Gastrocnemius medialis (tissue), 4 donors: ENCODE data around the gene FOXN1. TPM values are rescaled to one million over a fixed set of nuclear protein-coding genes. Genes with fewer than 3 reads are reported as not detected.

Source experiments
- ATAC-seq, 2 donors: fragments of 150-250 bp; one replicate each; pipeline ENCODE4 v1.9.1; 2016
- DNase-seq, 2 donors: peaks; one replicate each; pipeline ENCODE4 v3.0.0-alpha.2; 2019
- H3K27ac ChIP-seq, 4 donors: fragments of 200-600 bp; sonication (generic); 1 replicate in 1 of 4; 2 replicates in 3 of 4; pipeline ENCODE4 v1.5.1; 2016 to 2018; ENCODE audit warnings: mild to moderate bottlenecking in 2 of 4, moderate library complexity in 1 of 4
- H3K27me3 ChIP-seq, 3 donors: fragments of 200-600 bp; sonication (generic) in 2 of 3; 1 replicate in 1 of 3; 2 replicates in 2 of 3; pipeline versions ENCODE4 v1.5.1 to v1.6.0; 2016 to 2019; ENCODE audit warnings: mild to moderate bottlenecking in 1 of 3, moderate library complexity in 1 of 3
- H3K36me3 ChIP-seq, 2 donors: fragments of 200-600 bp; sonication (generic) in 1 of 2; one replicate each; pipeline ENCODE4 v1.5.1; 2017 to 2018
- H3K4me1 ChIP-seq, 2 donors: fragments of 200-600 bp; sonication (generic) in 1 of 2; one replicate each; pipeline ENCODE4 v1.5.1; 2016 to 2017; ENCODE audit warnings: mild to moderate bottlenecking in 2 of 2
- H3K4me3 ChIP-seq, 4 donors: fragments of 200-600 bp; sonication (generic) in 3 of 4; 1 replicate in 1 of 4; 2 replicates in 3 of 4; pipeline ENCODE4 v1.5.1; 2016 to 2019; ENCODE audit warnings: mild to moderate bottlenecking in 2 of 4
- H3K9me3 ChIP-seq, 3 donors: fragments of 200-600 bp; sonication (generic) in 2 of 3; 1 replicate in 1 of 3; 2 replicates in 2 of 3; pipeline ENCODE4 v1.5.1; 2016 to 2019
- POLR2A ChIP-seq, 2 donors: fragments of 450-650 bp; IDR thresholded peaks; one replicate each; pipeline ENCODE4 v1.6.1; 2017; ENCODE audit warnings: antibody characterized with exemption in 2 of 2, mild to moderate bottlenecking in 2 of 2, moderate library complexity in 2 of 2
- in situ Hi-C, 4 donors: fragments of 200-750 bp; cut with MboI; loops; one replicate each; pipeline versions ENCODE4 v1.15.0 to v1.8.0; 2017; ENCODE audit warnings: low sequenced_read_pairs in 4 of 4
- intact Hi-C: fragments of 100-400 bp; cut with DNase I; formaldehyde crosslinking; loops from one replicate; pipeline ENCODE4 v1.15.1; 2023; ENCODE audit warnings: low total_unique reads
- total RNA-seq, 4 donors: library from RNA; depleted of rRNA; stranded (reverse); fragments of >200 nt; gene quantifications; one replicate each; pipeline versions ENCODE4 v1.1.0 to v1.2.3, GENCODE V29; 2016
- TF ChIP-seq, protein P1 (sequence below), 5 experiments: fragments of 450-650 bp in 3 of 5; fragments of 200-600 bp in 2 of 5; sonication (generic) in 2 of 5; IDR thresholded peaks in 4 of 5; conservative IDR thresholded peaks in 1 of 5; 1 replicate in 4 of 5; 2 replicates in 1 of 5; pipeline ENCODE4 v1.5.1; 2016 to 2019; ENCODE audit warnings: antibody characterized with exemption in 5 of 5, mild to moderate bottlenecking in 3 of 5, moderate library complexity in 3 of 5

Gene FOXN1
- total RNA-seq, 4 donors from 2014 or later: not detected

DNA sequence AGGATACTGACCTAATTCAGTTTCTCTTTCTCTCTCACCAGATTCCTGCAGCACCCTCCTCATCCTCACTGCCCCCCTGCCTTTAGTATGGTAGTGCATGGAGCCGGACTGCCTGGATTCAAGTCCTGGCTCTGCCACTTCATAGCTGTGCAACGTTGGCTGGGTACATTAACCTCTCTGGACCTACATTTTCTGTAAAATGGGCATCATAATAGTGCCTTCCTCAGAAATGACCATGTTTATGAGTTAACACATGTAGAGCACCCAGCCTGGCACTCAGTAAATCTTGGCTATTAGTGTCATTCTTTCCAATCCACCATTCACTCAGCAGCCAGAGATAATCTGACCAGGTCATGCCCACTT is 39.0 kb downstream of the FOXN1 start:
- H3K4me1 ChIP-seq: no peaks in the 10 kb centered on the region
- ATAC-seq (no peak), DNase-seq (no peak)
- in situ Hi-C loops (no loop called here), intact Hi-C loops (no loop called here)
- H3K4me3 ChIP-seq: no peak overlapping the region
- TF ChIP-seq, protein P1, sequence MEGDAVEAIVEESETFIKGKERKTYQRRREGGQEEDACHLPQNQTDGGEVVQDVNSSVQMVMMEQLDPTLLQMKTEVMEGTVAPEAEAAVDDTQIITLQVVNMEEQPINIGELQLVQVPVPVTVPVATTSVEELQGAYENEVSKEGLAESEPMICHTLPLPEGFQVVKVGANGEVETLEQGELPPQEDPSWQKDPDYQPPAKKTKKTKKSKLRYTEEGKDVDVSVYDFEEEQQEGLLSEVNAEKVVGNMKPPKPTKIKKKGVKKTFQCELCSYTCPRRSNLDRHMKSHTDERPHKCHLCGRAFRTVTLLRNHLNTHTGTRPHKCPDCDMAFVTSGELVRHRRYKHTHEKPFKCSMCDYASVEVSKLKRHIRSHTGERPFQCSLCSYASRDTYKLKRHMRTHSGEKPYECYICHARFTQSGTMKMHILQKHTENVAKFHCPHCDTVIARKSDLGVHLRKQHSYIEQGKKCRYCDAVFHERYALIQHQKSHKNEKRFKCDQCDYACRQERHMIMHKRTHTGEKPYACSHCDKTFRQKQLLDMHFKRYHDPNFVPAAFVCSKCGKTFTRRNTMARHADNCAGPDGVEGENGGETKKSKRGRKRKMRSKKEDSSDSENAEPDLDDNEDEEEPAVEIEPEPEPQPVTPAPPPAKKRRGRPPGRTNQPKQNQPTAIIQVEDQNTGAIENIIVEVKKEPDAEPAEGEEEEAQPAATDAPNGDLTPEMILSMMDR (IDR thresholded peaks at IDR 0.05 in 4 of 5, conservative IDR thresholded peaks at IDR 0.05 in 1 of 5): no peak
- no peak for TF ChIP-seq POLR2A (IDR thresholded peaks at IDR 0.05)
- no peaks in the 10 kb centered on the region for H3K27me3 ChIP-seq
- peaks cover 0 to 10% of the 10 kb centered on the region in 2 donors for H3K36me3 ChIP-seq
- H3K9me3 ChIP-seq: no peaks in the 10 kb centered on the region
- H3K27ac ChIP-seq: no peak overlapping the region

DNA sequence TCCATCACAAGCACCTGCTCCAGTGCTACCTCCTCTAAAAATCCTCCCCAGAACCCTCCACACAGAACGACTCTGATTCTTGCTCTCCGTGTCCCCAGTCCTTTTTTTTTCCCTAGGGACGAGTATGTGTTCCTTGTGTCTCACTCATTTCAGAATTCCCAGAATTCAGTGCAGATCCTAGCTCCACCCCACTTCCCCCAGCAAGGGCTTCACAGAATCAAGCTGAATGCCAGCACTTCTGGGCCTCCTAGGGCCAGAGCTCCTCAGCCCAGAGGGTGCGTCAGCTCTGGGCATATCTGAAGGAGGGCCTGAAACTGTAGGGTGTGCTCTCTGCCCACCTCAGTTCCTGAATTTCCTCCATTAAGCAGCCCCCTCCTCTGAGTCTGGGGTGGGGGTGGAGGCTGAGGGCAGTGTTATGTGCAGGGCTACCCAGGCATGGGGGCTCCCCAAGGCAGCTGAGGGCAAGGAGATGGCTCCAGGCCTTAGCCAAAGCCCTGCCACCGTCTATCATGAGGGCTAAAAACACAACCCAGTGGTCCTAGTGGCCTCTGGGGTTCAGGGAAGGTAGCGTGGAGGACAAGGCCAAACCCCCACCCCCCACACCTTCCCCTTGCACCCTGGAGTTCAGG is 39.8 kb downstream of the FOXN1 start:
- H3K9me3 ChIP-seq: no peaks in the 10 kb centered on the region
- TF ChIP-seq POLR2A (IDR thresholded peaks at IDR 0.05): no peak
- TF ChIP-seq, protein P1 (IDR thresholded peaks at IDR 0.05 in 4 of 5, conservative IDR thresholded peaks at IDR 0.05 in 1 of 5): no peak
- no peaks in the 10 kb centered on the region for H3K27me3 ChIP-seq
- DNase-seq: no peak
- H3K4me3 ChIP-seq: no peak overlapping the region
- peaks cover 0 to 10% of the 10 kb centered on the region in 2 donors for H3K36me3 ChIP-seq
- no peak overlapping the region for H3K27ac ChIP-seq
- ATAC-seq: no peak
- no peaks in the 10 kb centered on the region for H3K4me1 ChIP-seq
- intact Hi-C loops (no loop called here), in situ Hi-C loops (no loop called here)

DNA sequence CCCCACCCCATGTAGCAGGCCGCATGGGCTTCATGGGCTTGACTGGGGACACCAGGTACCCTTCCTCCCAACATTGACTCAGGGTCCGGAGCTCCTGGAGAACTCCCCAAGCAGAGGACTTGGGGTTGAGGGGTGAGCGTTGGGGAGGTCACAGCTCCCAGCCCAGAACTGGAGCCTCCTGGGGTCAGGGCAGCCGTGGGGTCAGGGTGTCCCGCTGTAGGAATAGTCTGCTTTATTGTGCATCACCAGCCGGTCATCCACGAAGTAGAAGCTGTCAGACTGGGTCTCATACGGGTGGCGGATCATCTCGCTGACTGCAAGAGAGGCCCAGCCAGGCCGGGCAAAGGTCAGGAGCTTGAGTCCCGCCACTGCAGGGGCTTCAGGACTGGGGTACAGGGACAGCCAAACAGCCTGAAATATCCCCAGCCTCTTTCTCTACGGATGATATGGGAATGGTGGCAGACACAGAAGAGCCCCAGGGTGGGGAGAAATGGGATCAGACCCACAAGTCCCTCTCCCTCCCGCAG is 41.0 kb downstream of the FOXN1 start:
- ATAC-seq (no peak), DNase-seq (no peak)
- peaks cover 0 to 10% of the 10 kb centered on the region in 2 donors for H3K36me3 ChIP-seq
- intact Hi-C loops: no loop called here
- H3K27me3 ChIP-seq: no peaks in the 10 kb centered on the region
- TF ChIP-seq, protein P1 (IDR thresholded peaks at IDR 0.05 in 4 of 5, conservative IDR thresholded peaks at IDR 0.05 in 1 of 5): no peak
- no peak for TF ChIP-seq POLR2A (IDR thresholded peaks at IDR 0.05)
- in situ Hi-C loops: no loop called here
- no peak overlapping the region for H3K27ac ChIP-seq
- H3K4me1 ChIP-seq: peaks cover 6 to 9% of the 10 kb centered on the region in 2 donors
- no peak overlapping the region for H3K4me3 ChIP-seq
- no peaks in the 10 kb centered on the region for H3K9me3 ChIP-seq

DNA sequence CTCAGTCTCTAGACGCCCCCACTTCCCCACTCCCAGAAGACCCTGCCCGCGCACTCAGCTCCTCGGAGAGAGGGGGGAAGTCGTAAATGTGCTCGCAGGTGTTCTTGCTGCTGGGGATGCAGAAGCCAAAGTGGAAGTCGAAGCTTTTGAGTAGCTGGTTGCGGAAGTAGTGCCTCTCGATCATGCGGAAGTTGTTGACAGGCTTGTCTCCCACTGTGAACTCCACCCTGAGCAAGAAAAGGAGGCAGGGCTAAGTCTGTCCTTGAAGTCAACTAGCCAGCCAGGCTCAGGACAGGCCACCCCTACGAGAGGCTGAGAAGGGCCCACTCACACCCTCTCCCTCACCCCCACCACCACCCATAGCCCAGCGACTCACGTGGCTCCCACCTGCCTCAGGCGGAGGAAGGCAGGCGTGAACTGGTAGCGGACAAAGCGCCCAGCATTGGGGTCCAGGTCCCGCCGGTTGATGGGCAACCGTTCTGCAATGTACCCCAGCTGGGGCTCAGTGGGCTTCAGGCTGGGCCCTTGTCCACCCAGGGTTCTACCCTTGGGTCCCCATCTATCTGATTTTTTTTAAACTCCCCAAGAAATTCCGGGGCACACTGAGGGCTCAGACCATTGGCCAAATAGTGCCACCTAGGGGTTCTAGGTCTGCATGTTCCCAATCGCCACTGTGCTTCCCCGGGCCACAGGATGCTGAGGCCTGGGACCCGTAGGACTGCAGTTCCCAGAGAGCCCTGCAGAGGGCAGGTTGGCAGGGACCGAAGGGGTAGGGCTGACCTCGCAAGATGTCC is 41.7 kb downstream of the FOXN1 start:
- ATAC-seq (peak in 1 of 2 donors; percentile 39), DNase-seq (peak in 1 of 2 donors; percentile 30)
- no peak overlapping the region for H3K27ac ChIP-seq
- in situ Hi-C loops (no loop called here), intact Hi-C loops (no loop called here)
- H3K4me1 ChIP-seq: peaks cover 9 to 14% of the 10 kb centered on the region in 2 donors
- no peaks in the 10 kb centered on the region for H3K9me3 ChIP-seq
- TF ChIP-seq POLR2A (IDR thresholded peaks at IDR 0.05): no peak
- TF ChIP-seq, protein P1 (IDR thresholded peaks at IDR 0.05 in 4 of 5, conservative IDR thresholded peaks at IDR 0.05 in 1 of 5): peak; percentile 34 to 70 (median 57)
- no peak overlapping the region for H3K4me3 ChIP-seq
- no peaks in the 10 kb centered on the region for H3K27me3 ChIP-seq
- peaks cover 0 to 10% of the 10 kb centered on the region in 2 donors for H3K36me3 ChIP-seq
